ENCODE data around the gene GPATCH8. TPM values are rescaled to one million over a fixed set of nuclear protein-coding genes. Genes with fewer than 3 reads are reported as not detected.
A peak's percentile ranks its signal among the peaks of the same experiment; 100 is the strongest.

Gene GPATCH8
- total RNA-seq, 1 experiment from 2014 or later, result 51.5 TPM

- Mint-ChIP-seq H3K36me3 (ENCODE audit: insufficient read depth in 1 of 3, low read depth in 3 of 3) (peaks cover 0 to 15% (median 9%) of the 10 kb centered on the region in 3 experiments; a peak in 5 of 7 replicates), H3K27me3 (ENCODE audit: low read depth) (peaks cover 1% of the 10 kb centered on the region; the same call in 1 of the 2 replicates), H3K4me1 (peaks cover 22 to 37% of the 10 kb centered on the region in 2 experiments), H3K4me3 (0 out of 5 replicates have a peak overlapping the region, but pooled peaks of 1 of the 2 experiments have one; percentile 31), H3K9me3 (no peaks in the 10 kb centered on the region), H3K27ac (peak overlapping the region in 1 of 3 experiments; percentile 23; a peak in 2 of 7 replicates)
- no peak overlapping the region for H3K4ac ChIP-seq (ENCODE audit: low read depth, low read length)
- no peaks in the 10 kb centered on the region for H3K27me3 ChIP-seq (ENCODE audit: insufficient read depth, low read length)
- no peak for TF ChIP-seq CTCF (conservative IDR thresholded peaks at IDR 0.05)
- no peak overlapping the region for H2BK20ac ChIP-seq (ENCODE audit: low read depth, low read length, poor library complexity, severe bottlenecking)
- no peak overlapping the region for H2BK5ac ChIP-seq (ENCODE audit: insufficient read length, low read length)
- H3T11ph ChIP-seq (ENCODE audit: low read length), result no peak overlapping the region
- peaks cover 12% of the 10 kb centered on the region for H3K4me1 ChIP-seq (ENCODE audit: insufficient read depth, low read length)
- H3K56ac ChIP-seq (ENCODE audit: insufficient read length, low read depth, low read length), result no peak overlapping the region
- H3K18ac ChIP-seq (ENCODE audit: insufficient read length, low read depth, low read length), result no peak overlapping the region
- no peak overlapping the region for H2BK15ac ChIP-seq (ENCODE audit: low read depth, low read length)
- H2AFZ ChIP-seq (ENCODE audit: low read length), result no peak overlapping the region
- no peak overlapping the region for H2BK12ac ChIP-seq (ENCODE audit: insufficient read length, low read depth, low read length)
- no peak overlapping the region for H4K8ac ChIP-seq (replicated peaks; ENCODE audit: insufficient read length, low read depth, low read length)
- no peak for DNase-seq
- H4K20me1 ChIP-seq (ENCODE audit: control insufficient read depth, insufficient read depth, insufficient read length), result no peaks in the 10 kb centered on the region
- H3K79me2 ChIP-seq (ENCODE audit: insufficient read depth, low read length), result no peaks in the 10 kb centered on the region
- no peak overlapping the region for H3K9ac ChIP-seq (ENCODE audit: extremely low read depth, insufficient read length, low read length)
- H4K91ac ChIP-seq (ENCODE audit: insufficient read length, low read depth, low read length), result no peak overlapping the region
- no peak overlapping the region for H2BK120ac ChIP-seq (ENCODE audit: low read depth, low read length, poor library complexity, severe bottlenecking)
- H3K23me2 ChIP-seq (ENCODE audit: insufficient read length, low read depth, low read length, poor library complexity, severe bottlenecking), result peaks cover 13% of the 10 kb centered on the region
- no CpG with 5 or more reads among the region's 9 CpGs for WGBS (ENCODE audit: extremely low coverage, insufficient read length, low lambda C conversion rate)
- H4K5ac ChIP-seq (ENCODE audit: insufficient read length, low read depth, low read length), result no peak overlapping the region
- H2AK5ac ChIP-seq (ENCODE audit: insufficient read length, low read length), result no peak overlapping the region
- no peak overlapping the region for H3K23ac ChIP-seq (ENCODE audit: insufficient read length, low read depth, low read length)
- H3K27ac ChIP-seq (ENCODE audit: insufficient read length, low read depth, low read length), result no peak overlapping the region
- H3K14ac ChIP-seq (ENCODE audit: insufficient read depth, low read length), result no peak overlapping the region
- no peaks in the 10 kb centered on the region for H3K79me1 ChIP-seq (ENCODE audit: insufficient read depth, low read depth, low read length, poor library complexity, severe bottlenecking)
- H3K4me2 ChIP-seq (ENCODE audit: insufficient read depth, insufficient read length, low read length), result no peak overlapping the region
- H3K9me3 ChIP-seq (ENCODE audit: control insufficient read depth, low read depth, low read length), result no peaks in the 10 kb centered on the region
Measured at GRCh38 chr17:44358066-44358465, 145.1 kb downstream of the GPATCH8 start.
